Thymus (tissue), 14 donors: Measurements from ENCODE around the gene PIGO. TPM values are rescaled to one million over a fixed set of nuclear protein-coding genes. Genes with fewer than 3 reads are reported as not detected.
A peak's percentile ranks its signal among the peaks of the same experiment; 100 is the strongest.

Experiments
- DNase-seq, 9 donors: peaks; one replicate each; pipeline ENCODE4 v3.0.0-alpha.2; 2013; ENCODE audit warnings: low spot score in 9 of 9, low read depth in 6 of 9, missing footprints in 1 of 9
- H3K27ac ChIP-seq, 2 donors: one replicate each; pipeline ENCODE4 v1.5.1; 2013; ENCODE audit warnings: control low read depth in 1 of 2, low read depth in 1 of 2, low read length in 1 of 2, mild to moderate bottlenecking in 1 of 2, moderate library complexity in 1 of 2
- H3K27me3 ChIP-seq, 2 donors: one replicate each; pipeline ENCODE4 v1.5.1; 2013; ENCODE audit warnings: low read length in 1 of 2; ENCODE audit not compliant: control insufficient read depth in 2 of 2, insufficient read depth in 1 of 2
- H3K36me3 ChIP-seq, 2 donors: one replicate each; pipeline ENCODE4 v1.5.1; 2013; ENCODE audit warnings: low read length in 1 of 2, mild to moderate bottlenecking in 1 of 2, moderate library complexity in 1 of 2; ENCODE audit not compliant: control insufficient read depth in 2 of 2, insufficient read depth in 2 of 2
- H3K4me1 ChIP-seq, 2 donors: one replicate each; pipeline ENCODE4 v1.5.1; 2013; ENCODE audit warnings: low read length in 2 of 2; ENCODE audit not compliant: control insufficient read depth in 2 of 2, insufficient read depth in 2 of 2
- H3K4me3 ChIP-seq, 2 donors: one replicate each; pipeline ENCODE4 v1.5.1; 2013; ENCODE audit warnings: low read length in 2 of 2, control low read depth in 1 of 2, mild to moderate bottlenecking in 1 of 2
- H3K9me3 ChIP-seq, 2 donors: one replicate each; pipeline ENCODE4 v1.5.1; 2013; ENCODE audit warnings: low read length in 1 of 2, mild to moderate bottlenecking in 1 of 2; ENCODE audit not compliant: control insufficient read depth in 2 of 2, insufficient read depth in 1 of 2
- WGBS: extraction: QIAGEN DNeasy Blood & Tissue Kit; methylation state at CpG from one replicate; pipeline ENCODE4 v1.1.7; 2013; 5-methylcytosine and 5-hydroxymethylcytosine counted together
- long read RNA-seq, 10 donors: transcript quantifications; one replicate each; lab custom pipeline, GENCODE V29; 2026
- polyA plus RNA-seq: library from polyadenylated mRNA; stranded (reverse); fragments of 200-250 nt; gene quantifications from one replicate; pipeline ENCODE4 v1.2.3, GENCODE V29; 2013
- total RNA-seq: library from RNA; stranded (reverse); fragments of 120-200 nt; gene quantifications from one replicate; pipeline ENCODE4 v1.2.4, GENCODE V29; 2013
- donor health status: healthy.

The PIGO gene
- 12.9 TPM for total RNA-seq
- 18.2 TPM for polyA plus RNA-seq
- long read RNA-seq, donor 1 = 0 reads
- long read RNA-seq, donor 2 = 0 reads
- long read RNA-seq, donor 3, full-length matches to known transcripts = 2 of 9 reads
- long read RNA-seq, donor 3, partial matches to known transcripts = 7 of 9 reads
- long read RNA-seq, donor 3, other reads (novel, unspliced or antisense) = 0 of 9 reads
- long read RNA-seq, donor 4, partial matches to known transcripts = 0 of 1 reads
- long read RNA-seq, donor 4, other reads (novel, unspliced or antisense) = 0 of 1 reads
- long read RNA-seq, donor 5, full-length matches to known transcripts = 5 of 20 reads
- long read RNA-seq, donor 5, partial matches to known transcripts = 15 of 20 reads
- long read RNA-seq, donor 5, other reads (novel, unspliced or antisense) = 0 of 20 reads
- long read RNA-seq, donor 6, full-length matches to known transcripts = 4 of 4 reads
- long read RNA-seq, donor 6, partial matches to known transcripts = 0 of 4 reads
- long read RNA-seq, donor 6, other reads (novel, unspliced or antisense) = 0 of 4 reads
- long read RNA-seq, donor 7 = 0 reads
- long read RNA-seq, donor 8 = 0 reads
- long read RNA-seq, donor 9, partial matches to known transcripts = 0 of 2 reads
- long read RNA-seq, donor 9, other reads (novel, unspliced or antisense) = 0 of 2 reads
- long read RNA-seq, donor 10, partial matches to known transcripts = 0 of 1 reads
- long read RNA-seq, donor 10, other reads (novel, unspliced or antisense) = 0 of 1 reads

DNA sequence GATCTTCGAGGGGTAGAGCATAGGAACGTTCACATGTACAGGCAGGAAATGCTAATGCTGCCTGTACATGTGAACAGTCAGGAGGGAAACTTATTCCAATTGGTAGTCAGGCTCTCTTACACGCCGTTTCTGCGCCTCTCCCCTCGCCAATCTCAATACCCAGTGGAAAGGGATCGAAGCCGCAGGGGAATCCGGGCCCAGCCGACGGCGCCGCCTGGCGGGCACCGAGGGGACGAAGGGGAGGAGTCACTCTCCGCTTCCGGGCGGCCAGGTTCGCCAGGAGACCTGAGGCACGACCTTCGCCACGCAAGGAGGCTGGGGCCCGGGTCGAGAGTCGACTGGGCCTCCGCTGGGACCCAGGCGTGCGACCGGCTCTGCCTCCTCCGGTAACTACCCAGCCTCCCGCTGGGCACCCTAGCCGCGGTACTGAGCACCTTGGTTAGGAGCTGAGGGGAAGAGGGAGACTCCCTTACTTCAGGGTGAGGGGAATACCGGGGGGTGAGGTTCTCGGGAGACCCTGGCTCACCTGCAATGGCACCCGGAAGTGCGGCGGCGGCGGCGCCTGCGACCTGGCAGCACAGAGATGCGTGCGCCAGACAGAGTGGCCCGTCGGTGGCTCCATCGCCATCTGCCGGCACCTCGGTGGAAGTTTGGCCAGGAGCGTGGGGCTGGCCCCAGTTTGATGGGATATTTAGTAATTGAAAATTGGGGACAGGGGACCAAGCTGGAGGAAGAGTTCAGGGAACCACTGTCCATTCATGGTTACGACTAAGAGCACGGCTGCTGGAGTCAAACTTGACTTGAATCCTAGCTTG lies at the start of gene PIGO:
Gene PIGO (minus strand): TSS at position 557 of the 815 bp plus-strand sequence. CDS start 1,026 bp downstream, outside the sequence.
- Histone ChIP-seq H3K27ac (peak within 1 kb of the TSS; percentile 97), H3K4me3 (peak within 1 kb of the TSS; percentile 75 to 79), H3K4me1 (peaks cover 10 to 13% of the 10 kb centered on the region in 2 donors), H3K36me3 (peaks cover 37 to 44% of the 10 kb centered on the region in 2 donors), H3K9me3 (no peaks in the 10 kb centered on the region), H3K27me3 (no peaks in the 10 kb centered on the region)
- WGBS = under 1% methylated on average over 53 of the region's 53 CpGs
- DNase-seq = peak; percentile 64 to 93 (median 84)

DNA sequence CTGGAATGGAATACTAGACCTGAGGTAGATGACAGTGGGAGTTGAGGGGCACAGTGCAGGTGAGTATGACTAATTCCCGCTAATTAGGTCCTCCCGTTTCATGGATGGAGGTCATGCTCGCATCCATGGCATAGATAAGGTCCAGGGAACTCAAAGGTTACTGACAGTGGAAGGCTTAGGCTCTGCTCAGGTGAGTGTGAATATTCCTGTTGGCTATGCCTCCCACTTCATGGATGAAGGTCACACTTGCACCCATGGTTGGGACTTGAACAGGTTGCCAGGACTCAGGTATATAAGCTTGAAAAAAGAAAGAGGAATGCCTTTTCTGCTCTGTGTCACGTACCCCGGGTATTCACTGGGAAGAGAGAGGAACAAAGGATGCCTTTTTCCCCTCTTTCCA lies 45.6 kb upstream of the PIGO start:
- no peaks in the 10 kb centered on the region for H3K36me3 ChIP-seq
- H3K4me1 ChIP-seq = no peaks in the 10 kb centered on the region
- DNase-seq = no peak
- 97% methylated on average over 5 of the region's 5 CpGs for WGBS
- H3K9me3 ChIP-seq = peaks cover 2 to 16% of the 10 kb centered on the region in 2 donors
- H3K27me3 ChIP-seq = no peaks in the 10 kb centered on the region
- H3K27ac ChIP-seq = no peak overlapping the region
- H3K4me3 ChIP-seq = no peak overlapping the region

DNA sequence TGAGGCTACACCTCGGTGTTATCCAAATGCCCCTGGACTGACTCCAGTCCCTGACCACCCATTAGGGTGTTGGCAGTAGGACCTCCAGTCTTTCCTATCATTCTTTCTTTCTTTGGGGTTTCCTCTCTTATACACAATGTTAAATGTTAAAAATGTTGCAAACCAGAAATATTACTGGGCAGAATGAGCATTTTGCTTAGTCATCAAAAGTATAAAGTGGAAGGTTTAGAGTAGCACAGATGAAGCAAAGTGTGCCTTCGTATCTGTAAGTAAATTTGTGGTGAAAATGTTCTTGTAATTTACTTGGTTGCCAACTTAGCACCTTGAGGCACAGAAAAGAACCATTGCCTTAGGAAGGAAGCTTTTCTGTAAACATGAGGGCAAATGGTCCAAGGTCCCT lies 43.7 kb upstream of the PIGO start:
- Histone ChIP-seq H3K9me3 (peaks cover 2 to 16% of the 10 kb centered on the region in 2 donors), H3K4me3 (no peak overlapping the region), H3K27ac (no peak overlapping the region), H3K4me1 (no peaks in the 10 kb centered on the region), H3K27me3 (no peaks in the 10 kb centered on the region), H3K36me3 (no peaks in the 10 kb centered on the region)
- DNase-seq = no peak
- WGBS = 90% methylated on average over 2 of the region's 2 CpGs

DNA sequence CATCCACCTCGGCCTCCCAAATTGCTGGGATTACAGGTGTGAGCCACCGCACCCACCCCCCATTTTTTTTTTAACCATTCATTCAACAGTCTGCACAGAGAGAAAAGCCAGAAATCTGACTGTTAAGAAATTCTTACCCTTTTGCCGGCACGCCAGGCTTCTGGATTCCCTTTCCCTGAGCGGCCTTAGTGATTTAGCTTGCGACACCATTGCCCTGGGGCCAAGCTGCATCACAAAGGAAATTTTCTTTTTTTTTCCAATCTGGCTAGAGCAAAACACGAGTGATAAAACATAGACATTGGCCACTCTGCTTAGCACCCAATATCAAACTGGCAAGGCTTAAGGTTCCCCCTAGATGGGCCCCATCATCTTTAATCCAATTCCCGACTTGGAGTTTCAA lies 40.5 kb upstream of the PIGO start:
- no peaks in the 10 kb centered on the region for H3K27me3 ChIP-seq
- no peaks in the 10 kb centered on the region for H3K36me3 ChIP-seq
- WGBS = 96% methylated on average over 8 of the region's 8 CpGs
- DNase-seq = no peak
- H3K4me1 ChIP-seq = no peaks in the 10 kb centered on the region
- H3K4me3 ChIP-seq = no peak overlapping the region
- H3K27ac ChIP-seq = no peak overlapping the region
- H3K9me3 ChIP-seq = peaks cover 2 to 10% of the 10 kb centered on the region in 2 donors

DNA sequence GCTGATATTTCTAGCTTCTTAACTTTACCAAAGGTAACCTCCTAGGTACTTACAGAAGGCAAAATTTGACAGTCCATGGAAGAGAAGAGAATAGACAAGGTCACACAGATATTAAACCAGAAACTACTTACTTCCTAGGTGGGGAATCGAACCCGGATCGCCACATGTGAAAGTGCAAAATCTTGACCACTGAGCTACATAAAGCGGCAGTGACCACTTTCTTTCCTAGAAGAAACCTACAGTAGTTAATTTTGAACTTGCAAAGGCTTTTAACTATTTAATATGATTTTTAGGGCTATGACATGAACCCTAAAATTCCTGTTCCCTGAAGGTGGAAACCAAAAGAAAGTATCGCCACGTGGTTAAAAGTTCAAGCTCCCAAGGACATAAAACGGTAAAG lies 39.6 kb upstream of the PIGO start:
- H3K4me1 ChIP-seq = no peaks in the 10 kb centered on the region
- WGBS = 97% methylated on average over 7 of the region's 7 CpGs
- no peak for DNase-seq

DNA sequence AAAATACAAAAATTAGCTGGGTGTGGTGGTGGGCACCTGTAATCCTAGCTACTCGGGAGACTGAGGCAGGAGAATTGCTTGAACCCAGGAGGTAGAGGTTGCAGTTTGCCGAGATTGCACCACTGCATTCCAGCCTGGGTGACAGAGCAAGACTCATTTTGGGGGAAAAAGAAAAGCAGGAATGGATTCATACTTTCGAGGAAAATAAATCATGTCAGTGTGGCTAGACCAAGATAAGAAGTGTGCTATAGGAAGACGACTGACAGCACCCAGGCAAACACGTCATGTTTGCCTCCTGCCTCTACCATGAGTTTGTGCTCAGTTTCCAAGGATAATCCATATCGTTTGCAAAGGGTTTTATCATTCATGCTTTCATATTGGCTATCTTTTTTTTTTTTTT lies 38.5 kb upstream of the PIGO start:
- peaks cover 0 to 3% of the 10 kb centered on the region in 2 donors for H3K9me3 ChIP-seq

More for the DNA sequence above, 39.6 kb upstream of the PIGO start:
- Histone ChIP-seq H3K27ac (no peak overlapping the region), H3K9me3 (peaks cover 0 to 3% of the 10 kb centered on the region in 2 donors), H3K36me3 (no peaks in the 10 kb centered on the region), H3K4me3 (no peak overlapping the region), H3K27me3 (no peaks in the 10 kb centered on the region)

DNA sequence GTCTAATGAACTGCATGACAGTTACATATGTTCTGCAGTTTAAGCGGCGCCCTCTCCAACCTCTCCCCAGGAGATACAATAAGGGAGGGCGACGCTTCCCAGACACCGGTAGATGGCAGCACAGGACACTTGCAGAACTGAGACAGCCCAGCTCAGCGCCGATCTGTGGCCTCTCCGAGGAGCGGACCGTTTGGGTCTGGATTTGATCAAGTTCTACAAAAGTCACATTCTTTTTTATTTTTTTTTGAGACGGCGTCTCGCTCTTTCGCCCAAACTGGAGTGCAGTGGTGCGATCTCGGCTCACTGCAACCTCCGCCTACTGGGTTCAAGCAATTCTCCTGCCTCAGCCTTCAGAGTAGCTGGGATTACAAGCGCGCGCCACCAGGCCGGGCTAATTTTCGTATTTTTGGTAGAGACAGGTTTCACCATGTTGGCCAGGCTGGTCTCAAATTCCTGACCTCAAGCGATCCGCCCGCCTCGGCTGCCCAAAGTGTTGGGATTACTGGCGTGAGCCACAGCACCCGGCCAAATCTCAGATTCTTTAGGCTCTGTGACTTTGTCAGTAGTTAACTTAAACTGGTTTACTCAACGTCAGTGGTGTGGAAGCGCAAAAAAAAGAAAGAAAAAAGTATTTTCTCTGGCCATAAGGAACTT lies 20.6 kb upstream of the PIGO start:
- Histone ChIP-seq H3K9me3 (no peaks in the 10 kb centered on the region), H3K4me3 (peak overlapping the region in 1 of 2 donors; percentile 63)
- 35% methylated on average over 30 of the region's 30 CpGs for WGBS

More for the DNA sequence above, 38.5 kb upstream of the PIGO start:
- Histone ChIP-seq H3K4me1 (no peaks in the 10 kb centered on the region), H3K27me3 (no peaks in the 10 kb centered on the region), H3K4me3 (no peak overlapping the region), H3K27ac (no peak overlapping the region), H3K36me3 (no peaks in the 10 kb centered on the region)
- no peak for DNase-seq
- 97% methylated on average over 6 of the region's 6 CpGs for WGBS

DNA sequence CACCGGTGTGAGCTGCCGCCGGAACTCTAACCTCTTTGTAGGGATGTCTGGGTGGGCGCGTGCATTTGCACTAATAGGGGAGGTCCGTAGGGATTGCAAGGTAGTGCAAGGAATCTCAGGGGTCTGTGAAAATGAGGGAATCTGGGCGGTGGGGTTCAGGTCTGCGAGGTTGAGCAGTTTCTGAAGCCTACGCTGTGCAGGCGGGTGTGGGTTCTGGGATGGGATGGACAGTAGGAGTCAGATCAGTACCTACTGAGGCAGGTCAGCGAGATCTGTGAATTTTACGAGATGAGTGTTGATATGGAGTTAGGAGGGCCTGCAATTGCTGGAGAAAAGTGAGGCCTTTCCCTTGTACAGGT lies 20.1 kb upstream of the PIGO start:
- no peaks in the 10 kb centered on the region for H3K9me3 ChIP-seq
- H3K4me3 ChIP-seq = peak overlapping the region; percentile 63
- peaks cover 0 to 4% of the 10 kb centered on the region in 2 donors for H3K27me3 ChIP-seq
- H3K36me3 ChIP-seq = no peaks in the 10 kb centered on the region
- peaks cover 28 to 54% of the 10 kb centered on the region in 2 donors for H3K4me1 ChIP-seq
- peak overlapping the region; percentile 69 to 89 for H3K27ac ChIP-seq
- DNase-seq = peak in 1 of 9 donors; percentile 29
- WGBS = 1% methylated on average over 12 of the region's 12 CpGs

More for the DNA sequence above, 20.6 kb upstream of the PIGO start:
- peak; percentile 78 to 96 (median 92) for DNase-seq
- H3K36me3 ChIP-seq = no peaks in the 10 kb centered on the region
- H3K27me3 ChIP-seq = peaks cover 0 to 4% of the 10 kb centered on the region in 2 donors
- H3K4me1 ChIP-seq = peaks cover 25 to 49% of the 10 kb centered on the region in 2 donors
- peak overlapping the region; percentile 69 to 89 for H3K27ac ChIP-seq
